ENCODE measurements around the gene NKD2.
"Not testable (repeated sequence)": the region's sequence is repeated elsewhere in the genome, so short reads cannot be mapped to it uniquely, and the experiment has no call there.

NKD2 gene

GRCh38 chr5:1079961-1080360 lies 71.4 kb downstream of the NKD2 start:
- TF ChIP-seq CTCF (IDR thresholded peaks at IDR 0.05; ENCODE audit: insufficient read depth, low read length, poor library complexity, severe bottlenecking) (no peak), EZH2phosphoT487 (conservative IDR thresholded peaks at IDR 0.05; ENCODE audit: low read length) (no peak)
- H3K27ac ChIP-seq (ENCODE audit: low read depth, low read length): no peak overlapping the region

GRCh38 chr5:1080432-1080831 lies 71.8 kb downstream of the NKD2 start:
- Histone ChIP-seq H3K9me2 (replicated peaks; ENCODE audit: insufficient read depth, low read length) (no peaks in the 10 kb centered on the region), H4K20me1 (ENCODE audit: low read depth, low read length) (no peaks in the 10 kb centered on the region), H3K4me2 (ENCODE audit: low read depth, low read length, poor library complexity, severe bottlenecking) (no peak overlapping the region), H3K4me3 (ENCODE audit: insufficient read depth, low read length, poor library complexity, severe bottlenecking) (no peak overlapping the region), H3K27ac (ENCODE audit: low read depth, low read length) (no peak overlapping the region), H2AFZ (ENCODE audit: low read depth, low read length, severe bottlenecking) (no peak overlapping the region), H3K9ac (ENCODE audit: low read length) (no peak overlapping the region), H3K27me3 (ENCODE audit: low read length) (no peaks in the 10 kb centered on the region), H3F3A (ENCODE audit: insufficient read depth) (no peaks in the 10 kb centered on the region), H3K79me2 (ENCODE audit: insufficient read depth, low read length) (no peaks in the 10 kb centered on the region), H3K36me3 (ENCODE audit: low read length) (no peaks in the 10 kb centered on the region), H3K9me3 (ENCODE audit: insufficient read depth, low read length) (no peaks in the 10 kb centered on the region)
- no peak for TF ChIP-seq EZH2phosphoT487 (conservative IDR thresholded peaks at IDR 0.05; ENCODE audit: low read length)
- TF ChIP-seq CTCF (IDR thresholded peaks at IDR 0.05; ENCODE audit: insufficient read depth, low read length, poor library complexity, severe bottlenecking): no peak

More at GRCh38 chr5:1079961-1080360, 71.4 kb downstream of the NKD2 start:
- no peaks in the 10 kb centered on the region for H3K9me3 ChIP-seq (ENCODE audit: insufficient read depth, low read length)
- H4K20me1 ChIP-seq (ENCODE audit: low read depth, low read length): no peaks in the 10 kb centered on the region
- no peaks in the 10 kb centered on the region for H3F3A ChIP-seq (ENCODE audit: insufficient read depth)
- H2AFZ ChIP-seq (ENCODE audit: low read depth, low read length, severe bottlenecking): no peak overlapping the region
- H3K4me2 ChIP-seq (ENCODE audit: low read depth, low read length, poor library complexity, severe bottlenecking): no peak overlapping the region
- H3K4me3 ChIP-seq (ENCODE audit: insufficient read depth, low read length, poor library complexity, severe bottlenecking): no peak overlapping the region
- H3K79me2 ChIP-seq (ENCODE audit: insufficient read depth, low read length): no peaks in the 10 kb centered on the region
- no peak overlapping the region for H3K9ac ChIP-seq (ENCODE audit: low read length)
- H3K27me3 ChIP-seq (ENCODE audit: low read length): no peaks in the 10 kb centered on the region
- no peaks in the 10 kb centered on the region for H3K9me2 ChIP-seq (replicated peaks; ENCODE audit: insufficient read depth, low read length)
- no peaks in the 10 kb centered on the region for H3K36me3 ChIP-seq (ENCODE audit: low read length)

- TF ChIP-seq EZH2phosphoT487 (conservative IDR thresholded peaks at IDR 0.05; ENCODE audit: low read length) (no peak), CTCF (IDR thresholded peaks at IDR 0.05; ENCODE audit: insufficient read depth, low read length, poor library complexity, severe bottlenecking) (no peak)
- H3K36me3 ChIP-seq (ENCODE audit: low read length): no peaks in the 10 kb centered on the region
- H3K27ac ChIP-seq (ENCODE audit: low read depth, low read length): no peak overlapping the region
- H3F3A ChIP-seq (ENCODE audit: insufficient read depth): no peaks in the 10 kb centered on the region
- H3K9me2 ChIP-seq (replicated peaks; ENCODE audit: insufficient read depth, low read length): no peaks in the 10 kb centered on the region
- no peaks in the 10 kb centered on the region for H3K27me3 ChIP-seq (ENCODE audit: low read length)
- H3K9me3 ChIP-seq (ENCODE audit: insufficient read depth, low read length): no peaks in the 10 kb centered on the region
- H3K4me2 ChIP-seq (ENCODE audit: low read depth, low read length, poor library complexity, severe bottlenecking): no peak overlapping the region
- H2AFZ ChIP-seq (ENCODE audit: low read depth, low read length, severe bottlenecking): no peak overlapping the region
- H3K79me2 ChIP-seq (ENCODE audit: insufficient read depth, low read length): no peaks in the 10 kb centered on the region
- no peak overlapping the region for H3K4me3 ChIP-seq (ENCODE audit: insufficient read depth, low read length, poor library complexity, severe bottlenecking)
- no peak overlapping the region for H3K9ac ChIP-seq (ENCODE audit: low read length)
- no peaks in the 10 kb centered on the region for H4K20me1 ChIP-seq (ENCODE audit: low read depth, low read length)
Measured at GRCh38 chr5:1081519-1081918, 72.9 kb downstream of the NKD2 start.

GRCh38 chr5:1083026-1083425 lies 74.4 kb downstream of the NKD2 start:
- H3K27me3 ChIP-seq (ENCODE audit: low read length); H3K9me3 ChIP-seq (ENCODE audit: insufficient read depth, low read length); H3K79me2 ChIP-seq (ENCODE audit: insufficient read depth, low read length); H3K9me2 ChIP-seq (replicated peaks; ENCODE audit: insufficient read depth, low read length); H3K4me2 ChIP-seq (ENCODE audit: low read depth, low read length, poor library complexity, severe bottlenecking); H3K27ac ChIP-seq (ENCODE audit: low read depth, low read length); H3F3A ChIP-seq (ENCODE audit: insufficient read depth); H2AFZ ChIP-seq (ENCODE audit: low read depth, low read length, severe bottlenecking); H3K9ac ChIP-seq (ENCODE audit: low read length); H4K20me1 ChIP-seq (ENCODE audit: low read depth, low read length); H3K36me3 ChIP-seq (ENCODE audit: low read length); H3K4me3 ChIP-seq (ENCODE audit: insufficient read depth, low read length, poor library complexity, severe bottlenecking): not testable (repeated sequence)
